Measurements from ENCODE around the gene RPL3.

RPL3 gene

DNA sequence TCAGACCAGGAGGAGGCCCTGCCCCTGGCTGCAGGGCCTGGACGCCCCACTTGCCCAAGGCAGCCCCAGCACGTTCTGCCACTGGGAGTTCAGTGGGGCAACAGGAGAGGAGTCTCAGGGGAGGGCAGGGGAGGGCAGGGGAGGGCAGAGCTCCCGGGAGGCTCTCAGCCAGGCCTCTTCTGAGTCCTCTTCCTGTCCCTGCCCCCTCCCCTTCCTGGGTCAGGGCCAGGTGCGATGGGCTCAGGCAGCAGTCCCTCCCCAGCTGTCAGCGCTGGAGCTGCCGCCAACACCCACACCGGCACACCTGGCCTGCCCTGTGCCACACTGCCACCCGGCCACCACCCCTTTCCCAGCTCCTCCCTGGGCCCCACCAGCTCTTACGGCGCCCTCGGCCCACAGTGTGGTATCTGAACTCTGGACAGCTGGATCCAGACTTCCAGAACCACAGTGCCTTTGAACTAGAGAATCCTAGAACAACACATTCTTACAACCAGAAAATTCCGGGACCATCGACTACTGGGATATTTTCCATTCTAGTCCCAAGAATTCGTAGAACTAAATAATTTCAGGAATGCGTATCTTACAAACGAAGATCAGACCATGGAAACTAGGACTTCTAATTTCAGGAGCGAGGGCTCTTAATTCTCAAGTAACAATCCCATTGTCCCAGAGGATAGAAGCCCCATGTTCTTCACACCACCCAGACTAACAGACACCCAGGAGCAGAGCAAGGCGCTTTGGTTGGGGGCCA lies 21.8 kb downstream of the RPL3 start:
- DNase-seq, result no peak

DNA sequence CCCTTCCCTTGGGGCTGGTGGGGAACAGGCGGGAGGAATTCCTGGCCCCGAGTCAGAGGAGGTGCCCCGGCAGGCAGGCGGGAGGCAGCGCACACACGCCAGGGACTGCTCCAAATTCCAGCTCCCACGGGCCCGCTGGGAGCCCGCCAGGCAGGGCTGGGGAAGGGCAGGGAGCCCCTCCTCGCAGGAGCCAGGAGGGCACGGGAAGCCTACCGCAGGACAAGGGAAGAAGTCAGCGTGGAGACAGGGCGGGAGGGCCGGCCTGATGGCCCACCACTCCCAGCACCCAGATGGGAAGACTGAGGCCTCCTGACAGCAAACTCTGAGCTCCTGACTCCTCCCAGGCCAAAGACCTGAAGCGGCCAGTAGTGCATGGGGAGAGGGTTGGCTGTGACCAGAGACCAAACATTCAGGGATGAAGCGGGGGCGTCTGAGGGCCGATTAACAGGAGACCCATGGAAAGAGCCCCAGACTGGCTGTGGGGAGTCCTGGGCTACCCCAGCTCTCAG lies 22.4 kb downstream of the RPL3 start:
- DNase-seq, result no peak

DNA sequence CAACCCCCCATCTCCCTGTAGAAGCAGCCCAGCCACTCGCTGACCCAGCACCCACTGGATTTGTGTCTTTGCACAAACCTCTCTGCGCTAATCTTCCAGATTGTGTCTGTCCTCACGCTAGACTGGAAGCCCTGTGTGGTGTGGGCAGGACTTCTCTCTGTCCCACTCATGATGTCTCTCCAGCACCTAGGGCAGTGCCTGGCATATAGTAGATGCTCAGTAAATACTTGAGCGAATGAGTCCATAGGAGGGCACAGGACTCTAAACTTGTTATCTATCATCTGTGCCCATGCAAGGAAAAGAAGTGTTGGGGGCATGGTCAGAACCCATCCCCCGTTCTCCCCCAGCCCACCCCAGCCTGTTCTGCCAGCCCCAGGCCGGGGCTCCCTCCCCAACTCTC lies 22.9 kb downstream of the RPL3 start:
- no peak for DNase-seq

DNA sequence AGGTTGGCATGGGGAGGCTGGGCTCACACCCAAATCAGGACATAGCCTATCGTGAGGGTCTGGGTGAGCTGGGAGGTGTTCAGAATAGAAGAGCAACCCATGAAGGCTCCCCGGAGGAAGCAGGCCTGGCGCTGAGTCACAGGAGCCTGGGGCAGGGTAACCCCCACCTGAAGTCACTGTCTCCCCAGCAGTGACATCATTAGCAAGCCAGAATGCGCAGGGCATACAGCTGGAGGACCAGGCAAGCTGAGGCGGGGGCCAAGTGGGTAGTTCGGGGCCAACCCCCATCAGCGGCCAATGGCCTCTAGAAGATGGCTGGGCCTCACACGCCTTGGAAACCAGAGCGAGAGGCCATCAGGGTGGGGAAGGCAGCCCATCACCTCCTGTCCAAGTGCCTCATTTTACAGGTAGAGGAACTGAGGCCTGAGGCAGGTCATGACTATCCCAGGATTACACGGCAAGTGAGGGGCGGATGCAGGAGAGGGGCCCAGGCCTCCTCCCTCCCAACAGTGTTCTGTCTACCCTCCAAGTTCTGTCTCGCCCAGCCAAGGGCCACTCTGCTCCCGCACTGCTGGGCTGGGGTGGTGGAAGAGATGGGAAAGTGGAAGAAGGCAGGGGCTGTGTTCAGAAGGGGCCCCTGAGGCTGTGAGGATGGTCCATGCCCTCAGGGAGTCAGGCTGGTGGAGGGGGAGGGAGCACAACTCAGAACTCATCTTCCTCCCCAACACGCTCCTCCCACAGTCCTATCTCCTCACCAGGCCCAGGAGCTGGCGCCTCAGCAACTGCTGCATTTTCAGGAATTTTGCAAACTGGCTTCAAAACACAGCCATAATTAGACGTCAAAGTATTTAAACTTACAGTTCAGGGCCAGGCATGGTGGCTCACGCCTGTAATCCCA lies 24.6 kb downstream of the RPL3 start:
- DNase-seq, result no peak

DNA sequence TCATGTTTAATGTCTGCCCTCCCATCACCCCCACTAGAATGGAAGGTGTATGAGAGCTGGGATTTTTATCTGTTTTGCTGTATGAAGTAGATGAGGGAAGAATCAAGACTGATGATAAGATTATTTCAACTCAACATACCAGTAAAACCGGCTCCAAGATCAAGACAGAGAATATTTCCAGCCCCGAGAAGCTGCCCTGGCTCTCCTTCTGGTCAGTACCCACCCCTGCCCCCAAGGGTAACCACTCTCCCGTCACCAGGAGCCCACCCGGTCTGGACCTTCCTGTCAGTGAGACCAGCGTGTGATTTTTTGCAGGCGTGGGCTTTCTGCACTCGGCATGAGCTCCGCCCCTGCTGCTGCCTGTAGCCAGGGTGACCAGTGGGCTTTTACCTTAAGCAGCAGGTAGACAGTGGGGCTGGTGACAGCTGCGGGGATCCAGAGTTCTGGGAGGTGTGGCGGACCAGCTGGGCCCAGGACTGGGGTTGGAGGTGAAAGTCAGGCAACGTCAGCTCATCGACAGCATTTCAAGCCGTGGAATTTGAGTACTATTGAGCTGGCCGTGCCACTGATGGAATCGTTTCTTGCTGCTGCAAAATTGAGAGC lies 25.6 kb downstream of the RPL3 start:
- DNase-seq, result no peak

DNA sequence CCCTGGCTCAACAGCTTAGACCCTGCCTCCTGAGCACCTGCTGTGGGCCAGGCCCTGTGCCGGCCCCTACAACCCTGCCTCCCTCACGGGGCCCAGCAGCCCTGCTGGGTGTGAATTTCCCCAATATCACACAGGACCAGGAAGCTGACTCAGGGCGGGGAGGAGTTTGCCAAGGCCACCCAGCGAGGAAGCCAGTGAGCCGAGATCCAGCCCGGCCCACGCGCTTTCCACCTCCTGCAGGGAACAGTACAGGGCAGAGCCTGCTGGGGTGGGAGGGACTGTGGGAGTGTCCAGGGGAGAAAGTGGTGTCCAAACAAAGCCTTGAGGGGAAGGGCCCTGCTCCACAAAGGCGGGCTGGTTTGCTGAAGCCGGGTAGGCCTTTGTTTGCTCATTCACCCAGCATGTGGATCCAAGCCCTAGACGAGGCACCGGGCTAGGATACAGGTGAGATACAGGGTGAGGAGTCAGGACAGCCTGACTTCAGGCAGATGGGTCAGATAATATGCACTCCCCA lies 26.8 kb downstream of the RPL3 start:
- peak; percentile 50 for DNase-seq

DNA sequence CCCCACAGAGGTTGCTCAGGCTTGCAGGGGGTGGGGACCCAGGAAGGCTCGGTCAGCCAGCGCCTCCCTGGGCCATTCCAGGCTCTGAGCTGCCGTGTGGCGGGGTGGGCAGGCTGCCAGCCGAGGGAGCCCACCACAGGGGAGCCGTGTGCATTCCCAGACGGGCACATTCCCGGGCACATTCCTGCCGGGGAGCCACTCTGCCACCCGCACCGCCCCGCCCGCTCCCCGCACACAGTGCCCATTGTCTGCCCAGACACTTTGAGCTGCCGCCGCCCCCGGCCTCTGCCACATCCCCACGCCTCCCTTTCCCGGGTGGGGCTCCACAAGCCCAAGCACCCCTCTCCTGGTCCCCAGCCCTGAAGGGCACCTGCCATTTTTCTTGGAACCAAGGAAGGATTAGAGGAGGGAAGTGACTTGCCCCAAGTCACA lies 27.4 kb downstream of the RPL3 start:
- DNase-seq, result no peak

DNA sequence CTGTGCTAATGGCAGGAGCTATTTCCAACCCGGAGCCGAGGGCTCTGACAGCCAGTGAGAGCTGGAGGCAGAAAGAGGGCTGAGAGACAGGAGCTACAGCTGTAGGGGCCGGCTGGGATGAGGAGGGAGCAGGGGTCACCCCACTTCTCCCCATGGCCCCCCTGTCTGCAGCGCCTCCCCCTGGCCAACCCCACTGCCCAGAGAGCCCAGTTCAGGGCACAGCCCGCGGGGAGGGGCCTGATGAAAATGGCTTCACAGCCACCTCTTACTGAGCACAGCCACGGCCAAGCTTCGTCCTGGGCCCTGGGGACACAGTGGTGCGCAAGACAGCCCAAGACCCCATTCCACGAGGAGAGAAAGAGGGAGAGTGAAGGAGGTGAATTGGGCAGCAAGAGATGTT lies 27.9 kb downstream of the RPL3 start:
- no peak for DNase-seq

DNA sequence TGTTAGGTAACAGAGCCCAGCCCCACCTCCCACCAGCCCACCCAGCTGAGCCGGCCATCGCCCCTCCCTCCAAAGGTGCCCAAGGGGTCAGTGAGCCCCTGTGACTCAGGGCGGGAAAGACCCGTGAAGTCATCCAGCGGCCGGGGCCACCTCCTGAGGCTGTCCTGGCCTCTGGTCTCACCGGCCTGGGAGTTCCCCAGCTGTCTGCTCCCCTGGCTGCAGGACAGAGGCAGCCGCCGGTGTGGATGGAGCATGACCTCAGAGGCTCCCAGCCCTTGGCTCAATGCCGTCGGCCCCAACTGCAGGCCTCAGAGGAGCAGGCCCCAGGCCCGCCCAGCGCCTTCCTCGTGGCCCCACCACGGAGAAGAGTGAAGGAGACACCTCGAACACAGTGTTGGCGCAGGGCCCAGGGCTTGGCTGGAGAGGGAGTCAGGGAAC lies 28.7 kb downstream of the RPL3 start:
- DNase-seq, result no peak

DNA sequence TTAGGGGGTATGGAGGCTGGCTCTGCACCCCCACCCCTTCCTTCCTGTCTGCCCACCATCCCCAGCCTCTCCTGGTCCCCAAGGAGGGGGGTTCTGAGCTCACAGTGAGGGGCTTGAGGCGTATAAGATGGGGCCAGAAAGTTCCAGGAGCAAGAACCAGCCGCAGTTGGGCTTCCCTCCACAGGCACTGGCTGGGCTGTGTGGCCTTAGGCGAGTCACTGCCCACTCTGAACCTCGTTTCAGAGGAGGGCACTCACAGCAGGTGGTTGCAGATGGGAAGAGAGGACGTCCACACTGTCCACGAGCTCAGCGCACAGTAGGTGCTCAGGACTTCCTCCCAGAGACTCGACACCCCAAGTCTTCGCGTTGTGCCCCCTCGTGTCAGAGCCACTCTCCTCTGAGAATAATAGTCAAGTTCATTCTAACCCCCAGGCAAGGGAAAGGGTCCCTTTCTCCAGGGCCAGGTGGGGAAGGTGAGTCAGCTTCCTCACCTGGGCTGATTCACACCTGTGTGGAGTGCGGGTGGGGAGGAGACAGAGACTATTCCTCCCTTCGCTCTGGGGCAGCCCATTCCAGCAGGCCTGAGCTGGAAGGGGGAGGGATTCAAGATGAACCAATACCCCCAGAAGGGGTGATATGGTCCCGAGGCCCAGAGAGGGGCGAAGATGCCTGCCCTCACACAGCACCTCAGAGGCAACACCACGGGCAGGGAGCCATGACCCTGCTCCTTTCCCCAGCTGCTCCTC lies 29.3 kb downstream of the RPL3 start:
- no peak for DNase-seq

DNA sequence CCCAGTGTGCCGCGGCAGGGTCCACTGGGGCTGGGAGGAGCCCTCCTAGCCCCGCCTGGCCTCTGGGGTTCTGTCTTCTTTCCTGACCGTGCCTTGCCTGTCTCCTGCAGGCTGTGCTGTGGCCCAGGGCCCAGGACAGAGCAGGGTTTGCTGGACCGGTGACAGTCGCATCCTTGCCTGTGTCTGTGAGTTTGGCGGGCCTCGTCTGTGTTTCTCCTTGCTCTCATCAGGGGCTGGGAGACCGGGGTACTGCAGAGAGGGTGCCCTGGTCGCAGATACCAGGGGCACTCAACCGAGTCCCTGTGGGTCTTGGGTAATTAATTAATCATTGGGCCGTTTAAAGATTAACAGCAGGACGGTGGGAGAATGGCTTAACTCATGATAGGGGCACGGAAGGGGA lies 29.9 kb downstream of the RPL3 start:
- DNase-seq, result no peak

DNA sequence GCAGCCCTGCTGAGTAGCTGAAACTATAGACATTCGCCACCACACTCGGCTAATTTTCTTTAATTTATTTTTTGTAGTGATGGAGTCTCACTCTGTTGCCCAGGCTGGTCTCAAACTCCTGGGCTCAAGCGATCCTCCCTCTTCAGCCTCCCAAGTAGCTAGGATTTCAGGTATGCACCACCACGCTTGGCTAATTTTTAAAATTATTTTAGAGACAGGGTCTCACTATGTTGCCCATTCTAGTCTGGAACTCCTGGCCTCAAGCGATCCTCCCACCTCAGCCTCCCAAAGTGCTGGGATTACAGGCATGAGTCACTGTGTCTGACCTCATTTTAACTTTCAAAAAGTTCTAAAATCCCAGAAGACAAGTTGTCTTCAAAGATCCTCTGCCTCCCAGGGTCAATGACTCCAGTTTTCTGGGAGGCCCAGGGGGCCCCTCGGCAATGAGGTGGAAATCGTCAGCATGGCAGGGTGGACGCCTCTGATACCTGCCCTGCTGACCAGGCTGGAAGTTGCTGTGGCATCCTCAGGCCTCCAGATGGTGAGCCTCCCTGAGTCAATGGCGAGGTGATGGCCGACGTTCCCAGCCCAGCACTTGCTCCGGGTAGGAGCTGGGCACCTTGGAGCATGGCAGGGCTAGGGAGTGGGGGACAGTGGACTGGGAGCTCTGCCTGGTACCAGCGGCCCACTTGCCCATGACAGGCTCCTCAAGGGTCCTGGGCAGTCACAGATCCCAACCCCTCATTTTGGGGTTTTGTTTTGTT lies 31.1 kb downstream of the RPL3 start:
- DNase-seq, result no peak

DNA sequence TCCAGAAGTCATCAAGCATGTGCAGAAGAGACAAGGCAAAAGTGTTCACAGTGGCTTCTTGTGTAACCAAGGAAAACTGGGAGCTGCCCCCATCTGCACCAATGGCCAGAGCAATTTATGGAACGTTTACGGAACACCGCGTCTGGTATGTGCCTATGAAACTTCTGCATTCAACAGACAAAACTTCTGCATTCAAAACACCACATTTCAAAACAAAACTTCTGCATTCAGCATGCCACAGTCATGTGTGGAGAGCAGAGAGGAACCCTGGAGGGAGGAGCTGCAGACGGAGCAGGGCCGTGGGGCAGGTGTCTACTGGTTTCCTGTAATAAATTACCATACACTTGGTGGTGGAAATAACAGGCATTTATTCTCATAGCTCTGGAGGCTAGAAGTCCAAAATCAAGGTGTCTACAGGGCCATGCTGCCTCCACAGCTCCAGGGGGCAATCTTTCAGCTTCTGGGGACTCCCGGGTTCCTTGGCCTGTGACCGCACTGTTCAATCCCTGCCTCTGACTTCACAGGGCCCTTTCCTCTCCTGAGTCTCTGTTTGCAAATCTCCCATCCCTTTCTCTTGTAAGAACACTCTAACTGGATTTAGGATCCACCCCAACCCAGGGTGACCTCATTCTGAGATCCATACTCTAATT lies 32.2 kb downstream of the RPL3 start:
- no peak for DNase-seq

DNA sequence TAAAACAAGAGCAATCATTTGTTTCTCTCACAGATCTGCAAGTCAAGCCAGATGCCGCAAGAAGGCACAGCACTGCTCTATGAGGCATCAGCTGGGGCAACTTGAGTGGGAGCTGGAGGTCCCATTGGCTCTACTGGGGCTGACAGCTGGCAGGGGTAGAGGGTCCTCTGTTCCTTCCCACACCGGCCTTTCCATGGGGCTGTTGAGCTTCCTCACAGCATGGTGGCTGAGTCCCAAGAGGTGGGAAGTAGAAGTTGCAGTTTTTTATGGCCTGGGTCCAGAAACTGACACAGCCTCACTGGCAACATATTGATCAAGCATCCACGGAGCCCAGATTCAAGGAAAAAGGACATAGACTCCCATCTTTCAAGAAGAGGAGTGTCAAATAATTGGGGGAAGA lies 34.4 kb downstream of the RPL3 start:
- no peak for DNase-seq

DNA sequence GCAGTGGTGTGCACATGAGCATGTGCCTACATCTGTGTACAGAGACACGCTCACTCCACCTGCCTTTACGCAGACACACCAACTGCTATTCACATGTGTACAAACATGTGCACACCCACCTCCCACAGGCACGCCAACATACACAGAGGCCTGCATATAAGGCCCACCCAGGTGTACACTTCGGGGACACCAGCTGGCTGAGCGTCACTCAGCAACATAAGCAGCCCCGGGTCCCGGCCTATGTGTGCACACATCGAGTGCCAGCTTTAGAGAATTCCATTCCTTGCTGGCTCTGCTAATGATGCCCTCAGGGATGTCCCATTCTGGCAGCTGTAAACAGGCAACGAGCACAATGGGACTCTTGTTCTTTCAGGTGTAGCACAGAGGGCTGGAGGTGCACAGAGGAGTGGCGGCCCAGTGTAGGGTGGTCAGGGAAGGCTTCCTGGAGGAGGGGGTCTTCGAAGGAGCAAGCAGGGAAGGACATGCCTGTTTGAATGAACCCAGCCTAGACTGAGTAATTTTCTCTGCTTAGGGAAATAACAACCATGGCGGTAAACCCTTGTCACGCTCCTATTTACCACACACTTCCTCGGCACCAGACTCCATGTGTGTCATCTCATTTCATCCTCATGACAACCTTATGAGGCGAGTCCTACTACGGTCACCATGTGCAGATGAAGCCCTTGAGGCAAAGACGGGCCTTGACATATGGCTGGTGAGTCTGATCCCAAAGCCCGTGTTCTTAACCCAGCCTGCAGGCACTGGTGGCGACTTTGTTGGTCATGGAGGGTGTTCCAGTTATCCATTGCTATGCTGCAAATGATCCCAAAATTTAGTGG lies 35.1 kb downstream of the RPL3 start:
- DNase-seq, result no peak

DNA sequence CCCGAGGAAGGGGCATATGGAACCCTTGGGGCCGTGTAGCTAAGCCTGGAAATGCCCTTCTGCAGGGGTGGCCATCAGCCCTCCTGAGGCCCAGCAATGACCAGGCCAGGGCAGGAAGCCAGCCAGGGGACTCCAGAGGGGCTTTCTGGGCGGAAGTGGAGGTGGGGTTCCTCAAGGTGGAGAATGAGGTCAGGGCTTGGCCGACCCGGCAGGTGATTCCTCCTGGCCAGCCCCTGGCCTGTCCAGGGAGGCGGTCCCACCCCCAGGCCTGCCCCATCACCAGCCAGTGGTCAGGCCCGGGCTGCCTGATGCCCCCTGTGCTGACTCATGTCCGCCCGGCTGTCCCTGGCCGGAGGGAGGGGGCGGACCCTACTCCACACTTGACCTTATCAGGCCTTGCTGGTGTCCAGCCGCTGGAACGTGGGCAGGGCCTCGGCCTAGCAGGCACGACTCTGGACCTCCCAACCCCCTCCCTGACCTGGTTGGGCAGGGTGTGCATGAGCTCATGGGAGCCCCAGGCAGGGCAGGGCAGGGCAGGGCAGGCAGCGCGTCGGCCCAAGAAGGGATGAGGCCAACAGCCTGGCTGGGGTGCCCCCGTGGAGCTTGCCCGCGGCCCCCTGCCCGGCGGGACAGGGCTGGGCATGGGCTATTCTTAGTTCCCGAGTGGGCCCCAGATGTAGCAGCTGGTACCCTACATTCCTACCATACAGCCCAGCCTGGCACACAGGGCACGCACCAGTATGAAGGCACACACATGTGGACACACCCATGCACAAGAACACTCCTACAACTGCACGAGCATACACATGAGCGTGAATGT lies 35.9 kb downstream of the RPL3 start:
- no peak for DNase-seq

DNA sequence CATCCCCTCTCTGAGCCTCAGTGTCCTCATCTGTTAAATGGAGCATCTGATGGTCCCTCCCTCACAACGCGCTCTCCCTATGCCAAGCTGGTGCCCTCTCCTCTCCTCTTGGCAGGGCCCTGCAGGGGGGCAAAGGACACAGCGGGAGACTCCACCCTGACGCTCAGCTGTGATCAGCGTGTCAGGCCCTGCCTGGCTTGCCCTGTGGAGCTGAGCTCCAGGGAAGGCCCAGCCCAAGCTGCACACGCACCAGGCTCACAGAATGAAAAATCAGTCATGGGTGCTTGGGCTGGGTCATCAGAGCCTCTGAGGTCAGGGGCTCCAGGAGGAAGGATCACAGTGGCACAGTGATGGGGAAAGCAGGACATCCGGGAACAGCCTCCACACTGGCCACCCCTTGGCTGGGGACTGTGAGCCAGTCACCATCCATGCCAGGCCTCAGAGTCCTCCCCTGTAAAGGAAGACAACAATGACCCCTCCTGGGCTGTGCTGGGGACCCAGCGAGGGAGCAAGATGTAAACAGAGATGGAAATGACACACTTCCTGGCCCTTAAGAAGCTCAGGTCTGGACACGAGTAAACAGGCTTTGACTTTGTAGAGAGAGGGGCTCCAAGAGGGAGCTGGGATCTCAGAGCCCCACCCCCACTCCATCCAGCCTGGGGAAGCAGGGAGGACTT lies 36.6 kb downstream of the RPL3 start:
- no peak for DNase-seq

DNA sequence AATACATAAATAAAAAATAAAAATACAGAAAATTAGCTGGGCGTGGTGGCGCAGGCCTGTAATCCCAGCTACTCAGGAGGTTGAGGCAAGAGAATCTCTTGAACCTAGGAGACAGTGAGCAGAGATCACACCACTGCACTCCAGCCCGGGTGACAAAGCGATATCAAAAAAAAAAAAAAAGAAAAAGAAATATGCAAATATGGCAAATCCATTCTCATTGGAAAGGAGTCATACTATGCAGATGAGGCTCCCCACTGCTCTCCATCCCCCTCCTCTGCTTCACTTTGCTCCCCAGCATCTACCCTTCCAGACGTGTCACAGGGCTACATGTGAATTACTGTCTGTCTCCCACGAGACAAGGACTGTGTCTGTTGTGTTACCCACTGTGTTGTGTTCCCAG lies 38.3 kb downstream of the RPL3 start:
- DNase-seq, result no peak

DNA sequence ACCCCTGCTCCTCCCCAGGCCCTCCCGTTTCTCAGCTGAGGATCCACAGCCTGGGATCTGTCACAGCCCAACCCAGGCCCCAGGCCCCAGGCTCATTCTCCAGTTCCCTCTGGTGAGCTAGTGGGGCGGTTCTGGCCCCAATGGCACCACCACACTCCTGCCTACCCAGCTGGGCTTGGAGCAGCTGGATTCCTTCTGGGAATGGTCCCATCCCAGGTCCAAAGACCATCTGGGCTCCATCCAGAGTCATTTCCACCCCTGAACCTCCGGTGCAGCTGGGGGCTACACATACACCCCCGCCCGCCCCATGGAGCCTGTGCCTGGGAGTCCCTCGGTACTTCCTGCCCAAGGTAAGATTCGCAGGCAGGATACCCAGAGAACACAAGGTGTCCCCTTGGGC lies 39.2 kb downstream of the RPL3 start:
- DNase-seq, result no peak
